ENCODE measurements around the gene HK1. TPM values are rescaled to one million over a fixed set of nuclear protein-coding genes. Genes with fewer than 3 reads are reported as not detected.
A peak's percentile ranks its signal among the peaks of the same experiment; 100 is the strongest.
"Not testable (repeated sequence)": the region's sequence is repeated elsewhere in the genome, so short reads cannot be mapped to it uniquely, and the experiment has no call there.

Gene HK1
- total RNA-seq, 2 experiments from 2014 or later: 118 to 123 TPM

- DNase-seq: no peak
- Mint-ChIP-seq H3K27me3 (no peaks in the 10 kb centered on the region), H3K4me1 (peaks cover 10% of the 10 kb centered on the region), H3K4me3 (no peak overlapping the region), H3K9me3 (no peaks in the 10 kb centered on the region), H3K36me3 (no peaks in the 10 kb centered on the region), H3K27ac (no peak overlapping the region)
- POLR2A ChIA-PET: interaction anchor here (1.2 kb wide), 1 partner anchor 147 kb away, joined by 3 read pairs; no protein-coding TSS in a partner anchor
- ATAC-seq (ENCODE audit: low read depth): no peak
Measured at GRCh38 chr10:69243817-69244216, 34.5 kb upstream of the HK1 start.

GRCh38 chr10:69246036-69246435 lies 32.3 kb upstream of the HK1 start:
- Mint-ChIP-seq H3K4me1 (no peaks in the 10 kb centered on the region), H3K27me3 (no peaks in the 10 kb centered on the region), H3K36me3 (no peaks in the 10 kb centered on the region), H3K27ac (no peak overlapping the region), H3K9me3 (no peaks in the 10 kb centered on the region), H3K4me3 (no peak overlapping the region)
- POLR2A ChIA-PET: no interaction called here
- DNase-seq: no peak
- no peak for ATAC-seq (ENCODE audit: low read depth)

- DNase-seq (no peak), ATAC-seq (ENCODE audit: low read depth) (no peak)
- H3K4me3 Mint-ChIP-seq: no peak overlapping the region
- no peak overlapping the region for H3K27ac Mint-ChIP-seq
- no peaks in the 10 kb centered on the region for H3K27me3 Mint-ChIP-seq
- H3K36me3 Mint-ChIP-seq: no peaks in the 10 kb centered on the region
- H3K9me3 Mint-ChIP-seq: no peaks in the 10 kb centered on the region
- POLR2A ChIA-PET: no interaction called here
- H3K4me1 Mint-ChIP-seq: no peaks in the 10 kb centered on the region
Measured at GRCh38 chr10:69246581-69247312, 31.5 kb upstream of the HK1 start.

- Mint-ChIP-seq H3K36me3 (no peaks in the 10 kb centered on the region), H3K4me1 (no peaks in the 10 kb centered on the region), H3K27me3 (no peaks in the 10 kb centered on the region), H3K27ac (no peak overlapping the region), H3K9me3 (no peaks in the 10 kb centered on the region), H3K4me3 (no peak overlapping the region)
- ATAC-seq (ENCODE audit: low read depth) (no peak), DNase-seq (no peak)
- POLR2A ChIA-PET: no interaction called here
Measured at GRCh38 chr10:69247313-69247710, 31.0 kb upstream of the HK1 start.

GRCh38 chr10:69248117-69248730 lies 30.1 kb upstream of the HK1 start:
- Mint-ChIP-seq H3K36me3 (no peaks in the 10 kb centered on the region), H3K4me1 (no peaks in the 10 kb centered on the region), H3K27ac (no peak overlapping the region), H3K9me3 (no peaks in the 10 kb centered on the region), H3K4me3 (no peak overlapping the region), H3K27me3 (no peaks in the 10 kb centered on the region)
- ATAC-seq (ENCODE audit: low read depth) (no peak), DNase-seq (no peak)
- POLR2A ChIA-PET: no interaction called here

- POLR2A ChIA-PET: no interaction called here
- Mint-ChIP-seq H3K4me1 (no peaks in the 10 kb centered on the region), H3K27ac (no peak overlapping the region), H3K36me3 (no peaks in the 10 kb centered on the region), H3K4me3 (no peak overlapping the region), H3K27me3 (no peaks in the 10 kb centered on the region), H3K9me3 (no peaks in the 10 kb centered on the region)
- no peak for DNase-seq
- no peak for ATAC-seq (ENCODE audit: low read depth)
Measured at GRCh38 chr10:69250041-69250440, 28.3 kb upstream of the HK1 start.

GRCh38 chr10:69251417-69251816 lies 26.9 kb upstream of the HK1 start:
- H3K9me3 Mint-ChIP-seq; H3K27me3 Mint-ChIP-seq; ATAC-seq (ENCODE audit: low read depth); H3K4me3 Mint-ChIP-seq; H3K36me3 Mint-ChIP-seq; H3K27ac Mint-ChIP-seq; DNase-seq; H3K4me1 Mint-ChIP-seq; POLR2A ChIA-PET: not testable (repeated sequence)

- no peaks in the 10 kb centered on the region for H3K9me3 Mint-ChIP-seq
- POLR2A ChIA-PET: no interaction called here
- no peaks in the 10 kb centered on the region for H3K27me3 Mint-ChIP-seq
- no peak overlapping the region for H3K4me3 Mint-ChIP-seq
- DNase-seq (no peak), ATAC-seq (ENCODE audit: low read depth) (no peak)
- no peak overlapping the region for H3K27ac Mint-ChIP-seq
- H3K4me1 Mint-ChIP-seq: no peaks in the 10 kb centered on the region
- peaks cover 2% of the 10 kb centered on the region for H3K36me3 Mint-ChIP-seq
Measured at GRCh38 chr10:69253171-69253570, 25.1 kb upstream of the HK1 start.

GRCh38 chr10:69254877-69255276 lies 23.4 kb upstream of the HK1 start:
- H3K9me3 Mint-ChIP-seq: no peaks in the 10 kb centered on the region
- no peaks in the 10 kb centered on the region for H3K27me3 Mint-ChIP-seq
- ATAC-seq (ENCODE audit: low read depth) (no peak), DNase-seq (no peak)
- H3K4me1 Mint-ChIP-seq: peaks cover under 1% of the 10 kb centered on the region
- POLR2A ChIA-PET: interaction anchor here (0.5 kb wide), 1 partner anchor 99 kb away, joined by 3 read pairs; no protein-coding TSS in a partner anchor
- H3K36me3 Mint-ChIP-seq: peaks cover 4% of the 10 kb centered on the region
- H3K4me3 Mint-ChIP-seq: no peak overlapping the region
- no peak overlapping the region for H3K27ac Mint-ChIP-seq

- Mint-ChIP-seq H3K27me3 (no peaks in the 10 kb centered on the region), H3K4me3 (no peak overlapping the region), H3K36me3 (peaks cover 4% of the 10 kb centered on the region), H3K27ac (no peak overlapping the region), H3K9me3 (no peaks in the 10 kb centered on the region), H3K4me1 (peaks cover 14% of the 10 kb centered on the region)
- POLR2A ChIA-PET: no interaction called here
- ATAC-seq (ENCODE audit: low read depth): no peak
- no peak for DNase-seq
Measured at GRCh38 chr10:69259547-69260243, 18.6 kb upstream of the HK1 start.

- Mint-ChIP-seq H3K4me1 (peaks cover 14% of the 10 kb centered on the region), H3K27me3 (no peaks in the 10 kb centered on the region), H3K27ac (no peak overlapping the region), H3K4me3 (no peak overlapping the region), H3K36me3 (peaks cover 4% of the 10 kb centered on the region), H3K9me3 (no peaks in the 10 kb centered on the region)
- no peak for ATAC-seq (ENCODE audit: low read depth)
- POLR2A ChIA-PET: no interaction called here
- DNase-seq: no peak
Measured at GRCh38 chr10:69261184-69261583, 17.1 kb upstream of the HK1 start.

- DNase-seq: no peak
- Mint-ChIP-seq H3K27me3 (no peaks in the 10 kb centered on the region), H3K27ac (no peak overlapping the region), H3K9me3 (no peaks in the 10 kb centered on the region), H3K4me3 (no peak overlapping the region), H3K36me3 (peaks cover 4% of the 10 kb centered on the region), H3K4me1 (peaks cover 15% of the 10 kb centered on the region)
- POLR2A ChIA-PET: no interaction called here
- peak; percentile 63 for ATAC-seq (ENCODE audit: low read depth)
Measured at GRCh38 chr10:69262292-69262751, 16.0 kb upstream of the HK1 start.

- Mint-ChIP-seq H3K4me3 (no peak overlapping the region), H3K36me3 (no peaks in the 10 kb centered on the region), H3K27me3 (peaks cover 7% of the 10 kb centered on the region), H3K4me1 (peaks cover 14% of the 10 kb centered on the region), H3K27ac (no peak overlapping the region), H3K9me3 (no peaks in the 10 kb centered on the region)
- ATAC-seq (ENCODE audit: low read depth) (no peak), DNase-seq (no peak)
- POLR2A ChIA-PET: no interaction called here
Measured at GRCh38 chr10:69265521-69265920, 12.8 kb upstream of the HK1 start.
